Muscle of back (tissue), 11 donors: ENCODE results near the gene LSP1. TPM values are rescaled to one million over a fixed set of nuclear protein-coding genes. Genes with fewer than 3 reads are reported as not detected.
A peak's percentile ranks its signal among the peaks of the same experiment; 100 is the strongest.

Experiments used
- DNase-seq, 3 donors: peaks; one replicate each; pipeline versions ENCODE4 v3.0.0 to v3.0.0-alpha.2; 2013
- polyA plus RNA-seq, 10 donors: library from polyadenylated mRNA; unstranded; fragments of 120-200 nt; gene quantifications; one replicate each; pipeline ENCODE4 v1.2.1, GENCODE V29; 2013; ENCODE audit not compliant: insufficient read length in 10 of 10

LSP1 gene
- polyA plus RNA-seq, 10 donors: 25.7 to 81.2 (median 44.8) TPM

DNA sequence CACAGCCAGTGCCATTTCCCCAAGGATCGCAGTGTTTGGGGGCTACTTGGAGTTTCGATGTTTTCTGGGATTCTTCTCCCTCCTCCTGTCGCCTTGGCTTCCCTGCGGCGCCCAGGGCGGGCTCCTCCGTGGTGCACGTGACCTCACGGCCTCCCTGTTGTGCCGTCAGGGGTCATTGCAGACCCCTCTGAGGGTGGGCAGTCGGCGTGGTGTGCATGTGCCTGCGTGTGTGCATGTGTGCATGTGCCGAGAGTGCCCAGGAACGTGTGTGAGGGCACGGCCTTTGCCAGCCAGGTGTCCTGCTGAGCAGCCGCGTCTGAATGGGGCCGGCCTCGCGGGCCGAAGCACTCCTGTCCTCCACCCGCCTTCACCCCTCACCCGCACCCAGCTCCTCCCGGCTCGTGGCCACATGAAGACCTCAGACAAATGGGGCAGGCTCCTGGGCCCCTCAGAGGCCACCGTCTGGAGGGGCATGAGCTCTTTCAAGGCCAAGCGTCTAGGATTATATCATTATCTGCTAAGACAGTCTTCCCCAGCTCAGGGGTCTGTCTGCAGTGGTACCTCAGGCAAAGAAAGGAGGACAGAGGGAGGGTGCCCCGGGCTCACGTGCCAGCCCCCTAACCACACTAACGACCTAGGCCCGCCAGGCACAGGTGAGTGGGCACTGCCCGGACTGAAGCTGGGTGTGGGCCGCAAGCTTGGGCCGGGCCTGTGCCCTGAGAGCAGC, 84.9 kb downstream of the LSP1 start:
- no peak for DNase-seq

DNA sequence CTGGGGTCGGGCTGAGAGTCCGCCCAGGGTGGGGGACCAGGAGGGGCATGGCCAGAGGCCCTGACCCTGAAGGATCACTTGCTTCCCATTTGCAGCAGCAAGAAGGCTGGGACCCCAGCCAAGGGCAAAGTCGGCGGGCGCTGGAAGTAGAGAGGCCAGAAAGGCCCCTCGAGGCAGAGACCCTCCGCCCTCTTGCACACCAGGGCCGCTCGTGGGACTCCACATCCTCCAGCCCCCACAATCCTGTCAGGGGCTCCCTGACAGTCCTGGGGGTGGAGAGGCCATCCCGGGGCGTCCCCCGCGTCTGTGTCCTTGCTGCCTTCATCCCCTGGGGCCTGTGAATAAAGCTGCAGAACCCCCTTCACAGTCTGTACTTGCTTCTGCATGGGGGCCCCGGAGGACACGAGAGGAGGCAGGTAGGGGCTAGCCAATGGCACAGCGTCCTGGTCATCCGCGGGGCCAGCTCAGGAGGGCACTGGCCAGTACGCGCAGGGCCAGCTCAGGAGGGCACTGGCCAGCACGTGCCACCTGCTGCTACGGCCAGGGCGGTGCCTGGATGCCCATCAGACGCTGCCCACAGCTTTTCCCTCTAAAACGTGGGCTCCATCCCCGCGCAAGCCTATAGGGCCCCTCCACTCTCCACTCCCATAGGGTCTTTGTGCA, 85.6 kb downstream of the LSP1 start:
- no peak for DNase-seq

DNA sequence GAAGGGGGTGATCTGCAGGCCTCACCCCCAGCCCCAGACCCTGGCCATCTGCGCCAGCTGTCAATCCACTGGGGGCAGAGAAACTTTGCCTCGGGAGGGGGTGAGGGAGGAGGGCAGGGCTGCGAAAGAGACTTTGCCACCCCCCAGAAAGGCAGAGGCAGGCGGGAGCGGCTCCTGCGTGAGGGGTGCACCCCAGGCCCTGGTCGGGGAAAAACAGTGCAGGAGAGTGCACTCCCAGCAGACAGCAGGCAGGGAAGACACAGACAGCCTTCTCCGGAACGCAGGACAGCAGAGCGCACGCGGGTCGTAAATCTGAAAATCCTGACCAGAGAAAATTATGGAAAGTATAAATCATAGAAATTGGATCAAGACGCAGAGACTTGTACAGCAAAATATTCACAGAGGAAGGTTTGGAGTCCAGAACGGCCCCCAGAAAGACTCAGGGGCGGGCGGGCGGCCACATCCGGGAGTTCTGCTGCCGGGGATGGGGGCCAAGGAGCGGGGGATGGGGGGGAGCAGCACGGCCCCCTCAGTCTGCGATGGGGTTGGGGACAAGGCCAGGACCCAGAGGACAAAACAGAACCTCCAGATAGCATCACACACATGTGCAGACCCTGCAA, 86.2 kb downstream of the LSP1 start:
- DNase-seq: peak; percentile 67 to 92 (median 86)

- DNase-seq: peak in 1 of 3 donors; percentile 70
These were observed 86.9 kb downstream of the LSP1 start for GRCh38 chr11:1939788-1940187.

Other genes starting within 250 kb of the LSP1 start
- gene KRTAP5-3, start 244.6 kb upstream of the LSP1 start, polyA plus RNA-seq: not detected
- not detected for gene KRTAP5-4, start 230.9 kb upstream of the LSP1 start, polyA plus RNA-seq
- not detected for gene KRTAP5-5, start 223.3 kb upstream of the LSP1 start, polyA plus RNA-seq
- gene KRTAP5-6, start 155.9 kb upstream of the LSP1 start, polyA plus RNA-seq: under 1 TPM in 7 of 10 donors, not detected in 3; 0.37 to 0.96 (median 0.61) TPM
- under 1 TPM; 0.09 to 0.97 (median 0.21) TPM for gene IFITM10, start 102.5 kb upstream of the LSP1 start, polyA plus RNA-seq
- 100 to 1,000 TPM in 3 of 10 donors, 10 to 100 TPM in 7; 72.0 to 110 (median 89.6) TPM for gene CTSD, start 89.2 kb upstream of the LSP1 start, polyA plus RNA-seq
- gene SYT8, start 18.1 kb upstream of the LSP1 start, polyA plus RNA-seq: 1 to 10 TPM in 3 of 10 donors, under 1 TPM in 7; 0.26 to 2.8 (median 0.58) TPM
- gene TNNI2, start 14.1 kb upstream of the LSP1 start, polyA plus RNA-seq: 1,000 to 10,000 TPM; 1,680 to 3,659 (median 2,733) TPM
- gene PRR33, start 38.8 kb downstream of the LSP1 start, polyA plus RNA-seq: 1 to 10 TPM in 9 of 10 donors, under 1 TPM in 1; 0.98 to 7.7 (median 3.3) TPM
- 1,000 to 10,000 TPM; 2,439 to 8,197 (median 6,821) TPM for gene TNNT3, start 66.6 kb downstream of the LSP1 start, polyA plus RNA-seq
- gene MRPL23, start 94.2 kb downstream of the LSP1 start, polyA plus RNA-seq: 10 to 100 TPM; 57.6 to 94.8 (median 82.0) TPM
- over 10,000 TPM in 8 of 10 donors, 1,000 to 10,000 TPM in 2; 9,155 to 14,072 (median 11,013) TPM for gene H19, start 144.8 kb downstream of the LSP1 start, polyA plus RNA-seq